8988T (cell line): ENCODE measurements around the gene KDM8.

Experiments used
- DNase-seq: peaks from one replicate; pipeline ENCODE4 v3.0.0; 2011

KDM8 gene

GRCh38 chr16:27203507-27204311 lies at the start of gene KDM8:
Gene KDM8 (plus strand): TSS chr16:27203526. CDS start chr16:27210124, 6,598 bp downstream.
- peak; percentile 82 for DNase-seq

GRCh38 chr16:27154705-27155521 lies 48.4 kb upstream of the KDM8 start:
- DNase-seq: peak; percentile 31

GRCh38 chr16:27156579-27156978 lies 46.7 kb upstream of the KDM8 start:
- DNase-seq: no peak

GRCh38 chr16:27161398-27161797 lies 41.9 kb upstream of the KDM8 start:
- DNase-seq: no peak

GRCh38 chr16:27164352-27164751 lies 39.0 kb upstream of the KDM8 start:
- no peak for DNase-seq

- no peak for DNase-seq
Measured at GRCh38 chr16:27165576-27165975, 37.8 kb upstream of the KDM8 start.

GRCh38 chr16:27168790-27169189 lies 34.5 kb upstream of the KDM8 start:
- no peak for DNase-seq

GRCh38 chr16:27169511-27170071 lies 33.7 kb upstream of the KDM8 start:
- no peak for DNase-seq

GRCh38 chr16:27171584-27171983 lies 31.7 kb upstream of the KDM8 start:
- no peak for DNase-seq

- DNase-seq: no peak
Measured at GRCh38 chr16:27174007-27174406, 29.3 kb upstream of the KDM8 start.

- no peak for DNase-seq
Measured at GRCh38 chr16:27174798-27175197, 28.5 kb upstream of the KDM8 start.

- no peak for DNase-seq
Measured at GRCh38 chr16:27175888-27176287, 27.4 kb upstream of the KDM8 start.

GRCh38 chr16:27177031-27177774 lies 26.1 kb upstream of the KDM8 start:
- no peak for DNase-seq

GRCh38 chr16:27179500-27180072 lies 23.7 kb upstream of the KDM8 start:
- DNase-seq: peak; percentile 46

- no peak for DNase-seq
Measured at GRCh38 chr16:27181019-27181790, 22.1 kb upstream of the KDM8 start.

GRCh38 chr16:27182906-27183405 lies 20.4 kb upstream of the KDM8 start:
- no peak for DNase-seq

GRCh38 chr16:27185776-27186130 lies 17.6 kb upstream of the KDM8 start:
- DNase-seq: no peak

GRCh38 chr16:27188633-27189032 lies 14.7 kb upstream of the KDM8 start:
- no peak for DNase-seq

GRCh38 chr16:27189335-27189972 lies 13.9 kb upstream of the KDM8 start:
- DNase-seq: no peak

- DNase-seq: no peak
Measured at GRCh38 chr16:27190316-27190871, 12.9 kb upstream of the KDM8 start.
